NCI-H146 (cell line): Measurements from ENCODE around the gene ZP2.
"Not testable (repeated sequence)": the region's sequence is repeated elsewhere in the genome, so short reads cannot be mapped to it uniquely, and the experiment has no call there.

Experiments
- DNase-seq: peaks from one replicate; lab custom pipeline; 2025; lab: John Stamatoyannopoulos, UW

The ZP2 gene

GRCh38 chr16:21217121-21217520, 5.7 kb upstream of the ZP2 start:
- DNase-seq = no peak

DNA sequence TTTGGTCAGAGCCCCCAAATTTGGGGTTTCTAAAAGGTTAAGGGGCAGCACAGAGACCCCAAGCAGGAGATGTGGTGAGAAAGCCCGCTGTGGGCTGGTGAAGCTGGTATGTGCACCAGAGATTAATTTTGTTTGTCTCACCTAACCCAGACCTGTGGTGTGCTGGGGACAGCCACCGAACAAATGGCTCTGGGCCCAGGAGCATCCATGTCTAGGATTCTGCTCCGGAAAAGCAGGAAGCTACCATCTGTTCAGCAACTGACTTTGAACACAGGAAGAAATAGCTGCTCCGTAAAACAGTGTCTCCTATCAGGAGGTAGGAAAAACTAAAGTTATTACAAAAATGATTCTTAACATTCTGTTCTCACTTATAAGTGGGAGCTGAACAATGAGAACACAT, 2.7 kb upstream of the ZP2 start:
- DNase-seq = no peak

- no peak for DNase-seq
Observed at GRCh38 chr16:21208446-21209230, 2.7 kb downstream of the ZP2 start.

DNA sequence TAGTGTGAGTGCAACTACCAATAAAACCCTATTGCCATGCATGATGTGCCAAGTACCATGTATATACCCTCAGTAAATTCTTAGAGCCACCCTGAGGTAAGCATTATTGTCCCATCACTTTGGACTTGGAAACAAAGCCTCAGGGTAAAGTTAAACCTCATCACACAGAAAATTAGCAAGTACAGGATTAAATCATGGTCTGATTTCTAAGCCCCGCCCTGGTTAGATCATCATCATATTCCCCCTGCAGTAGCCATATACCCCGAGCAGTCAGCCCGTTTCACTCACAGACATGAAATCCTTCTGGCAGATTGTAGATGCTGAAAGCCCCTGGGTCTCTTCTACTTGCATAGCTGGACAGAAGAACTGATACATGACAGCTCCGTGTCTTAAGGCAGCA, 4.8 kb downstream of the ZP2 start:
- no peak for DNase-seq

GRCh38 chr16:21205303-21205702, 6.1 kb downstream of the ZP2 start:
- no peak for DNase-seq

DNA sequence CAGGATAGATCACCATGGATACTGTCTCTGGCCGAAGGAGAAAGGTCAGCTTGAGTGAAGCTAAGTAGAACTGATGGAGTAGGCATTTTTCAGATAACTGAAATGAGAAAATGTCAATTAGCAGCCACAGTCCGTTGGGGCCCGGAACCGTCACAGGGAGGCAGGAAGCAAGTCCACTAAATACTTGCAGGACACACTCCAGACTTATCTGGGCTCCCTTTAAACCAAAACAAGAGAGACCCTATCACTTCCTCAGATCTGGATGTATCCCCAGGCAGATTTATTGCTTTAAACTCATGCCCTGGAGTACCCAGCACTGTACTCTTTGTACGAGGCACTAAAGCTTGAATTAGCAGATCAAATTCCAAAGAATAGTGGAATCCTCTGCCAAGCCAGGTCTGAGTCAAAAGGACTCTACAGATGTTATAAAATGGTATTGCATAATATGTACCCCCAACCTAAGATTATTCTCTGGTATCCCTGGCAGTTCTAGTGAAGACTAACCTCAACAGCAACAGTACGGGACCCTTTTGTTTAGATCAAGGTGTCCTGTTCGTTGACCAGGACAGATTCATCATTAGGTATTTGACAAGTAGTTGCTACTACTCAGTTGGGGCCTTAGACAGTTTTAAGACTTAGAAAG, 8.1 kb downstream of the ZP2 start:
- no peak for DNase-seq

- no peak for DNase-seq
Observed at GRCh38 chr16:21199607-21200218, 11.7 kb downstream of the ZP2 start.

DNA sequence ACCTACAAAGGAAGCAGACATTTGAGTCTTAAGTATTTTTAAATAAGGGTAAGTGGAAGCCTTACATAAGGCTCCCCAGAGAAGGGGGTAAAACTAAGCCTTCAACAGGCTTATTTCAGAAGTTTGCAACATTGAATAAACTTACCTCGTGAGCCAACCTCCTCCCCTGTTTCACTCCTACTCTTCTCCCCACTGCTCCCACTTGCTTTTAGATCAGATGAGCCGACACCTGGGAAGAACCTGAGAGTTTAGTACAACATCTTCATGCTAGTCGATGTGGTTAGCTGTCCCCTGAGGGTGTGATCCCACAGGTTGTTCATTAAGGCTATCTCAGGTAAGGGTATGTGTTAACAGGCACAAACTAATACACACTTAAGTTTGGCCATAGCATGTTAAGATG, 13.8 kb downstream of the ZP2 start:
- no peak for DNase-seq

DNA sequence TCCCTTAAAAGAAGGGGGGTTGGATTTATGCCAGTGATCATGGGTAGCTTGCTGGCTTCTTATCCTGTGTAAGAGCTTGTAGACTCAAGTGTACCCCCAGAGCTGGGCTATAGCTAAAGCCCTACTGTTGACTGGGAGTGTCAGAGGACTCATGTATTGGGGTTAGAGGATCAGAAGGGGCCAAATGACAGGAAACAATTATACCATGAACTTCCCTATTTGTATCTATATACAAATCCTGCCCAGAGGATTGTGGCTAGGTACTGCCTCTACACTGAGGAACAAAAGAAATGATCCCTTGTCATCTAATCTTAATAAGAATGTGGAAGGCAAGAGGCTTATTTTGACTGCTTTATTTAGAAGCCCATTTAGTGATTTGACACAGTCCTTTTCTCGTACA, 14.3 kb downstream of the ZP2 start:
- DNase-seq = no peak

DNA sequence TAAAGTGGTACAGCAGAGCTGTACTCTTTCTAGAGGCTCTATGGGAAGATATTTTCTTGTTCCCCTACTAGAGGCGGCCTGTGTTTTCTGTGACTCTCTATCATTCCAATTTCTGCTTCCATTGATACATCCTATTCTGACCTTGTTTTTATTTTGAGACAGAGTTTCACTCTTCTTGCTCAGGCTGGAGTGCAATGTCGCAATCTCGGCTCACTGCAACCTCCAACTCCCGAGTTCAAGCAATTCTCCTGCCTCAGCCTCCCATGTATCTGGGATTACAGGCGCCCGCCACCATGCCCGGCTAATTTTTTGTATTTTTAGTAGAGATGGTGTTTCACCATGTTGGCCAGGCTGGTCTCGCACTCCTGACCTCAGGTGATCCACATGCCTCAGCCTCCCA, 16.0 kb downstream of the ZP2 start:
- not testable (repeated sequence) for DNase-seq

DNA sequence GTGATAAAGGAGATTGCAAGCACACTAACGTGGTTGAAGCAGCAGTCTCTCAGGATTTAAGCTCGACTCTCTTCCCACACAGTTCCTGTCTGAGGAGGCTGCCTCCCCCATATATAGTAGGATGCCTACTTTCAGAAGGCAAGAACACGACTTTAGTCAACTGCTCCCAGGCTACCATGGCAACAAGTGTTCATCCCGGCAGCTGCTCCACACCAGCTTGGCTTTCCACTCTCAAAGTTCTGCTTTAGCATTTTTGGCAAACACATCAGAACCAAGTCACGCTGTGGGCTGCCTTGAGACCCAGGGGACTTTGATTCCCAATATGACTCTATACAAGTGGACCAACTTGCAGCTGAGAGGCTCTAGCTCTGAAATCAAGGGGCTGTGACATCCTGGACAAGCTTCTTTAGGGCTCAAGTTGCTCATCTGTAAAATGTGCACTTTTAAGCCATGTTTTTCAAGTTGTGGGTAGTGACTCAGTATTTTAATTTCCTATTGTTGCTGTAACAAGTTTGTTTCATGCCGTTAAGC, 16.5 kb downstream of the ZP2 start:
- DNase-seq = no peak

GRCh38 chr16:21192991-21193390, 18.4 kb downstream of the ZP2 start:
- no peak for DNase-seq

DNA sequence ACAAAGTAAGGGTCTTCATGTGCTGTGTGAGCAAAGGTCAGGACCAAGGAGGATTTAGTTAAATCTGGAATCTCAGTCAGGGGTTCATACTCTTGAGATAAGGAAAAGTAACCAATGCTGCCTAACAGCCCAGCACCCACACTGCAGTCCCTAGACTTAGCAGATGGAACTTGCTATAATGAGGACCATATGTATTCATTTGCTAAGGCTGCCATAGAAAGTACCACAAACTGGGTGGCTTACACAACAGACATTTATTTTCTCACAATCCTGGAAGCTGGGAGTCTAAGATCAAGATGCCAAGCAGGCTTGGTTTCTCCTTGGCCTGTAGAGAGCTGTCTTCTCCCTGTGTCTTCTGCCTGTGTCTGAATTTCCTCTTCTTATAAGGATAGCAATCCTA, 20.8 kb downstream of the ZP2 start:
- no peak for DNase-seq

GRCh38 chr16:21190013-21190412, 21.4 kb downstream of the ZP2 start:
- no peak for DNase-seq

DNA sequence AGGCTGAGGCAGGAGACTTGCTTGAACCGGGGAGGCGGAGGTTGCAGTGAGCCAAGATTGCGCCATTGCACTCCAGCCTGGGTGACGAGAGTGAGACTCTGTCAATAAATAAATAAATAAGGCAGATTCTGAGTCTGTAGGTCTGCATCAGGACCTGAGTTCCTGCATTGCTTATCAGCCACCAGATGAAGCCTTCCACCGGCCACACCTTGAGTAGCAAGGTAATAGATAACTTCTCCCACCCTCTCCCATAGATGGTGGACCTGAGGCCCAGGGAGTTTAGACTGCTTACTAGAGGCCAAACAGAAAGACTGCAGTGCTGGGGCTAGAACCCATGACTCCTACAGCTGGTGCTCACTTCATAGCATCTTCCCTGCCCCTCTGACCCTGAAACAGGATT, 22.1 kb downstream of the ZP2 start:
- DNase-seq = no peak

DNA sequence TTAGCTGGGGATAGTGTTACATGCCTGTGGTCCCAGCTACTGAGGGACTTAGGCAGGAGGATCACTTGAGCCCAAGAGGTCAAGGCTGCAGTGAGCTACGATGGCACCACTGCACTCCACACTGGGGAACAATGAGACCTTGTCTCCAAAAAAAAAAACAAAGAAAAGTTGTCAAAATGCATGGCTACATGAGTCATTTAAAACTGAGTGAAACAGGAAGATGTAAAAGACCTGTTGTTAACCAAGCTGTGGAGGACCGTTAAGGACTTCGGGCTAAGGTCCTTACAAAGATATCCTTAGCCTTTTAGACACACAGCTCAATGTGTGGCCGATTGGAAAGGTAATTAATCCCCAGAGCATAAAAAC, 25.1 kb downstream of the ZP2 start:
- DNase-seq = no peak

DNA sequence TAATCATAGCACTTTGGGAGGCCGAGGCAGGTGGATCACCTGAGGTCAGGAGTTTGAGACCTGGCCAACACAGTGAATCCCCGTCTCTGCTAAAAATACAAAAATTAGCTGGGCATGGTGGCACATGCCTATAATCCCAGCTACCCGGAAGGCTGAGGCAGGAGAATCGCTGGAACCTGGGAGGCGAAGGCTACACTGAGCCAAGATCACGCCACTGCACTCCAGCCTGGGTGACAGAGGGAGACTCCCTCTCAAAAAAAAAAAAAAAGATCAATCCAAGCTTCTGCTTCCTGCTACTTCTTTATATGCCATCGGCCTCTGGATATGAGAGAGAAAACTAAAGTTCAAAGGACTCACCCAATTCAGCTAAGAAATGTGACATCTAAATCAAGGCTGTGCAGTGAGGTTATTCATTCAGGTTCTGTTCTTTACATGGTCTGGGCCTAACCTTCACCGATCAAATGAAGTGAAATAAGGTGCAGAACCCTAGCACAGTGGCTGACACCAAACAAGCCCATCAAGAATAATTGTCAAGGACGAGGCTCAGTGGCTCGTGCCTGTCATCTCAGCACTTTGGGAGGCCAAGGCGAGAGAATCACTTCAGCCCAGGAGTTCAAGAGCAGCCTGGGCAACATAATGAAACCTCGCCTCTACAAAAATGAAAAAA, 25.6 kb downstream of the ZP2 start:
- DNase-seq = no peak

DNA sequence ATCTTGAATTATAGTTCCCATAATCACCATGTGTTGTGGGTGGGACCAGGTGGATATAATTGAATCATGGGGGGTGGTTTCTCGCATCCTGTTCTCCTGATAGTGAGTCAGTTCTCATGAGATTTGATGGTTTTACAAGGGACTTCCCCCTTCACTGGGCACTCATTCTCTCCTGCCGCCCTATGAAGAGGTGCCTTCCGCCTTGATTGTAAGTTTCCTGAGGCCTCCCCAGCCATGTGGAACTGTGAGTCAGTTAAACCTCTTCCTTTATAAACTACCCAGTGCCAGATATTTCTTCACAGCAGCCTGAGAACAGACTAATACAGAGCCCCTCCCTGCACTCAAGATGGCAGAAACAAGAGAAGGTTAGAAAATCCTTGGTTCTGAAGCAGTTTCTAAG, 26.5 kb downstream of the ZP2 start:
- DNase-seq = no peak

DNA sequence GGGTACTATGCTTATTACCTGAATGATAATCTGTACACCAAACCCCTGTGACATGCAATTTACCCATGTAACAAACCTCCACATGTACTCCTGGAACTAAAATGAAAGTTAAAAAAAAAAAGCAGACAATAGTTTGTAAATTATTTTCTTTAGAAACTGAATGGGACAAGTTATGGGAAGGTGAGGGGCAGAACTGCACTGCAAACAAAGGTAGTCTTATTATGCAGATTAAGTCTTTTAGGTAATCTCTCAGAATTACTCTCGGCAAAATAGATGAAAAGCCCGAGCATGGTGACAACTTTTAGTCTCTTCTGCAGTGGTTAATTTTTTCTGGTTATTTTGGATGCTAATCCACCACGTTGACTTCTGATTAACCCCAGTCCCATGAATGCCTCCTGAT, 27.4 kb downstream of the ZP2 start:
- no peak for DNase-seq

- no peak for DNase-seq
Observed at GRCh38 chr16:21179983-21180365, 31.4 kb downstream of the ZP2 start.

GRCh38 chr16:21179126-21179982, 32.0 kb downstream of the ZP2 start:
- no peak for DNase-seq

DNA sequence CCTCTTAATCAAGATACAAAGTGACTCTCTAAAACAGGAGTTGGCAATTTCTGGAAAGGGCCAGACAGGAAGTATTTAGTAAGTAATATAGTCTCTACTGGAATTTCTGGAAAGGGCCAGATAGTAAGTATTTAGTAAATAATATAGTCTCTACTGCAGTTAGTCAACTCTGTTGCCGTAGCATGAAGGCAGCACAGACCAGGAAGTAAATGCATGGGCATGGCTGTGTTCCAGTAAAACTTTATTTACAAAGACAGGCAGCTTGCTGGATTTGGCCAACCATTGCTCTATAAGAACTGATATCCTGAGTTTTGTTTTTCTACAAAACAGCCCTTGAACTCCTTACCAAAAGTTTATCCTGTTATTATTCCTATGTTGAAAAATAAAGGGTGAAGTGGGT, 36.0 kb downstream of the ZP2 start:
- no peak for DNase-seq
